NT2/D1 (cell line): ENCODE measurements around the gene IFT43.

Source experiments
- DNase-seq: peaks from one replicate; pipeline ENCODE4 v3.0.0-alpha.2; 2011; ENCODE audit warnings: low read depth, low spot score
- H3K27me3 ChIP-seq: 2 replicates; pipeline ENCODE4 v1.6.0; 2011; ENCODE audit warnings: mild to moderate bottlenecking; ENCODE audit not compliant: insufficient read length, insufficient read depth
- H3K36me3 ChIP-seq: 2 replicates; pipeline ENCODE4 v1.6.1; 2011; ENCODE audit warnings: mild to moderate bottlenecking, low read length, mixed read lengths; ENCODE audit not compliant: insufficient read depth, insufficient read length
- H3K4me1 ChIP-seq: 2 replicates; pipeline ENCODE4 v1.5.1; 2011; ENCODE audit not compliant: insufficient read depth, insufficient read length
- H3K4me3 ChIP-seq: 2 replicates; pipeline ENCODE4 v1.5.1; 2011; ENCODE audit warnings: low read depth; ENCODE audit not compliant: insufficient read length
- H3K9ac ChIP-seq: 2 replicates; pipeline ENCODE4 v1.6.0; 2011; ENCODE audit warnings: low read depth; ENCODE audit not compliant: insufficient read length
- H3K9me3 ChIP-seq: 2 replicates; pipeline ENCODE4 v1.5.1; 2011; ENCODE audit warnings: mild to moderate bottlenecking, low read length; ENCODE audit not compliant: insufficient read depth
- SUZ12 ChIP-seq: IDR thresholded peaks from 2 replicates; pipeline ENCODE4 v1.6.1; 2011; ENCODE audit not compliant: insufficient read length, insufficient read depth; ENCODE audit errors: extremely low read depth
- YY1 ChIP-seq: IDR thresholded peaks from 2 replicates; pipeline ENCODE4 v1.6.1; 2011; ENCODE audit not compliant: insufficient read length, insufficient read depth
- ZNF274 ChIP-seq: IDR thresholded peaks from 2 replicates; pipeline ENCODE4 v1.6.1; 2011; ENCODE audit warnings: mild to moderate bottlenecking, low read depth, low read length

Gene IFT43

GRCh38 chr14:76019676-76020075, 34.1 kb downstream of the IFT43 start:
- H3K4me3 ChIP-seq, result no peak overlapping the region
- DNase-seq, result no peak
- H3K4me1 ChIP-seq, result no peaks in the 10 kb centered on the region
- H3K9ac ChIP-seq, result no peak overlapping the region
- H3K27me3 ChIP-seq, result no peaks in the 10 kb centered on the region
- peaks cover 8% of the 10 kb centered on the region; the same call in 1 of the 2 replicates for H3K9me3 ChIP-seq
- H3K36me3 ChIP-seq, result peaks cover 9% of the 10 kb centered on the region
- TF ChIP-seq SUZ12 (no peak), YY1 (no peak), ZNF274 (no peak)

GRCh38 chr14:76022991-76023390, 37.4 kb downstream of the IFT43 start:
- DNase-seq, result no peak
- Histone ChIP-seq H3K9ac (no peak overlapping the region), H3K4me3 (no peak overlapping the region), H3K27me3 (no peaks in the 10 kb centered on the region), H3K36me3 (peaks cover 9% of the 10 kb centered on the region), H3K9me3 (peaks cover 8% of the 10 kb centered on the region; the same call in 1 of the 2 replicates), H3K4me1 (no peaks in the 10 kb centered on the region)
- TF ChIP-seq ZNF274 (no peak), YY1 (no peak), SUZ12 (no peak)

- no peaks in the 10 kb centered on the region for H3K27me3 ChIP-seq
- H3K4me3 ChIP-seq, result no peak overlapping the region
- peaks cover 8% of the 10 kb centered on the region; the same call in 1 of the 2 replicates for H3K9me3 ChIP-seq
- no peak for DNase-seq
- no peaks in the 10 kb centered on the region for H3K4me1 ChIP-seq
- no peak overlapping the region for H3K9ac ChIP-seq
- H3K36me3 ChIP-seq, result peaks cover 9% of the 10 kb centered on the region
- TF ChIP-seq SUZ12, result no peak
- no peak for TF ChIP-seq YY1
- TF ChIP-seq ZNF274, result no peak
Observed at GRCh38 chr14:76023757-76024156, 38.2 kb downstream of the IFT43 start.

- TF ChIP-seq SUZ12 (no peak), ZNF274 (no peak), YY1 (no peak)
- no peak for DNase-seq
- H3K27me3 ChIP-seq, result no peaks in the 10 kb centered on the region
- H3K9me3 ChIP-seq, result peaks cover 4% of the 10 kb centered on the region; the same call in 1 of the 2 replicates
- no peak overlapping the region for H3K4me3 ChIP-seq
- no peak overlapping the region for H3K9ac ChIP-seq
- H3K4me1 ChIP-seq, result no peaks in the 10 kb centered on the region
- peaks cover 9% of the 10 kb centered on the region for H3K36me3 ChIP-seq
Observed at GRCh38 chr14:76024211-76024907, 38.8 kb downstream of the IFT43 start.

DNA sequence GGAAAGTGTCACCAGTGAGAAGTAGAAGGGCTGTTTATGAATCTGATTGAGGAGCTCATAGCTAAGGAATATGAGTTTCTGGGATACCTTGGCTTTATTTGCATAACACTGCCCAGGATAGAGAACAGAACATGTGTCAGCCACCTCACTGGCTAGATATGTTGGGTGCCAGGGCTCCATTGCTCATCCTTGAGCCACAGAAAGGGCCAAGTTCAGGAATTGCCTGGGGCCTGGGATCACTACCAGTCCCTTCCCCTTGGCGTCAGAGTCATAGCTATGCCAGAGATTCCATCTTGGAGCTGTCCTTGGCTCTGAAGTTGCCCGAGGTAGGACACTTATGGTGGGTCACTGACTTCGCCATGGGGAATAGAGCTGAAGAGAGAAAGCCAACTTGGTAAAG, 49.0 kb downstream of the IFT43 start:
- no peak for DNase-seq
- Histone ChIP-seq H3K4me1 (no peaks in the 10 kb centered on the region), H3K36me3 (peaks cover 22% of the 10 kb centered on the region), H3K4me3 (no peak overlapping the region), H3K27me3 (no peaks in the 10 kb centered on the region), H3K9ac (no peak overlapping the region), H3K9me3 (no peaks in the 10 kb centered on the region)
- TF ChIP-seq ZNF274 (no peak), SUZ12 (no peak), YY1 (no peak)

DNA sequence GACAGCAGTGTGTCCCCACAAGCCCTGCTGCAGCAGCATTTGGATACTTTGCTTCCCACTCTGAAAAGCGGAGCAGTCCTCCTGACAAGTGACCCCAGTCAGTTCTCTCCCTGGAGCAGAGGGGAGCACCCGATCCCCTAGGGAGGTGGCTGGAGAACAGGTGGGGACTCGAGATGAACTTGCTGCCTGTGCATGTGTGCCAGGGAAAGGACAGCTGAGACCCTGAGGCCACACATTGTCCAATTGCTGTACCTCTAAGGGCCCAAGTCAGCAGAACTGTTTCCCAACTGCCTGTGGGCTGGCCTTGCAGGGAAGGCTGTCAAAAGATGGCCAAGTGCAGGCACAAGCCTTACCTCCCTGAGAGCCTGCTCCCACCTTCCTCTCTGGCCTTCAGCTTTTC, 55.1 kb downstream of the IFT43 start:
- Histone ChIP-seq H3K36me3 (no peaks in the 10 kb centered on the region), H3K27me3 (no peaks in the 10 kb centered on the region), H3K4me1 (no peaks in the 10 kb centered on the region), H3K9me3 (no peaks in the 10 kb centered on the region), H3K9ac (no peak overlapping the region), H3K4me3 (no peak overlapping the region)
- TF ChIP-seq YY1 (no peak), ZNF274 (no peak), SUZ12 (no peak)
- DNase-seq, result no peak

GRCh38 chr14:76045773-76046172, 60.2 kb downstream of the IFT43 start:
- no peaks in the 10 kb centered on the region for H3K4me1 ChIP-seq
- no peak overlapping the region for H3K9ac ChIP-seq
- no peaks in the 10 kb centered on the region for H3K36me3 ChIP-seq
- H3K27me3 ChIP-seq, result no peaks in the 10 kb centered on the region
- no peak for DNase-seq
- no peaks in the 10 kb centered on the region for H3K9me3 ChIP-seq
- no peak for TF ChIP-seq SUZ12
- no peak for TF ChIP-seq ZNF274
- TF ChIP-seq YY1, result no peak
- H3K4me3 ChIP-seq, result no peak overlapping the region
